Activated T-helper 2 cell treated with anti-CD3 and anti-CD28 coated beads, Interferon-gamma antibody, Interleukin-2, Interleukin-4, amounts not matched to agents 10 μg/mL and 5 μg/mL and 100 μg/mL, durations not matched to agents 14 hours and 24 hours and 36 hours (primary cell): ENCODE data around the gene RPS3. TPM values are rescaled to one million over a fixed set of nuclear protein-coding genes. Genes with fewer than 3 reads are reported as not detected.

ENCODE experiments used
- DNase-seq: peaks from one replicate; pipeline ENCODE4 v3.0.0; 2021; ENCODE audit warnings: low spot score
- H3K27ac Mint-ChIP-seq: one replicate; pipeline ENCODE4 v1.8.0; 2021; ENCODE audit warnings: mixed read lengths
- H3K27me3 Mint-ChIP-seq: one replicate; pipeline ENCODE4 v1.8.0; 2021; ENCODE audit warnings: low read depth, mixed read lengths
- H3K36me3 Mint-ChIP-seq: one replicate; pipeline ENCODE4 v1.8.0; 2021; ENCODE audit warnings: low read depth, mixed read lengths
- H3K4me1 Mint-ChIP-seq: one replicate; pipeline ENCODE4 v1.8.0; 2021; ENCODE audit warnings: low read depth, mixed read lengths
- H3K4me3 Mint-ChIP-seq: one replicate; pipeline ENCODE4 v1.8.0; 2021; ENCODE audit warnings: low read depth, mild to moderate bottlenecking, moderate library complexity, mixed read lengths
- H3K9me3 Mint-ChIP-seq: one replicate; pipeline ENCODE4 v1.8.0; 2021; ENCODE audit warnings: mixed read lengths
- intact Hi-C: fragments of 100-400 bp; cut with micrococcal nuclease; formaldehyde crosslinking; loops from one replicate; pipeline ENCODE4 v1.15.1; 2023
- total RNA-seq: library from RNA; stranded (reverse); gene quantifications from 2 replicates; pipeline ENCODE4 v1.2.3, GENCODE V29; 2022

Gene RPS3
- total RNA-seq, 1 donor from 2014 or later, result 3,460 TPM

GRCh38 chr11:75426720-75427086, 27.4 kb downstream of the RPS3 start:
- no peak for DNase-seq
- intact Hi-C loops, result loop anchor here (5.0 kb wide), 1 partner anchor 39 kb away; no protein-coding TSS in a partner anchor
- Mint-ChIP-seq H3K27ac (no peak overlapping the region), H3K4me3 (no peak overlapping the region), H3K36me3 (peaks cover 14% of the 10 kb centered on the region), H3K4me1 (peaks cover 10% of the 10 kb centered on the region), H3K9me3 (peaks cover 9% of the 10 kb centered on the region), H3K27me3 (peaks cover 33% of the 10 kb centered on the region)

GRCh38 chr11:75427181-75427580, 27.9 kb downstream of the RPS3 start:
- peaks cover 10% of the 10 kb centered on the region for H3K4me1 Mint-ChIP-seq
- peaks cover 9% of the 10 kb centered on the region for H3K9me3 Mint-ChIP-seq
- H3K27ac Mint-ChIP-seq, result no peak overlapping the region
- H3K36me3 Mint-ChIP-seq, result peaks cover 10% of the 10 kb centered on the region
- no peak for DNase-seq
- no peak overlapping the region for H3K4me3 Mint-ChIP-seq
- intact Hi-C loops, result loop anchor here (5.0 kb wide), 1 partner anchor 40 kb away; no protein-coding TSS in a partner anchor
- H3K27me3 Mint-ChIP-seq, result peaks cover 38% of the 10 kb centered on the region

GRCh38 chr11:75428281-75428724, 29.0 kb downstream of the RPS3 start:
- peaks cover 9% of the 10 kb centered on the region for H3K9me3 Mint-ChIP-seq
- H3K4me1 Mint-ChIP-seq, result peaks cover 10% of the 10 kb centered on the region
- peaks cover 4% of the 10 kb centered on the region for H3K36me3 Mint-ChIP-seq
- H3K4me3 Mint-ChIP-seq, result peak overlapping the region; percentile 42
- intact Hi-C loops, result loop anchor here (5.0 kb wide), 1 partner anchor 41 kb away; no protein-coding TSS in a partner anchor
- H3K27ac Mint-ChIP-seq, result no peak overlapping the region
- peaks cover 47% of the 10 kb centered on the region for H3K27me3 Mint-ChIP-seq
- DNase-seq, result peak; percentile 68

- Mint-ChIP-seq H3K27ac (no peak overlapping the region), H3K27me3 (peaks cover 49% of the 10 kb centered on the region), H3K4me3 (peak overlapping the region; percentile 55), H3K36me3 (peaks cover 4% of the 10 kb centered on the region), H3K9me3 (peaks cover 9% of the 10 kb centered on the region), H3K4me1 (peaks cover 10% of the 10 kb centered on the region)
- intact Hi-C loops, result loop anchor here (5.0 kb wide), 1 partner anchor 42 kb away; no protein-coding TSS in a partner anchor
- DNase-seq, result no peak
Observed at GRCh38 chr11:75428989-75429640, 29.8 kb downstream of the RPS3 start.

- intact Hi-C loops, result loop anchor here (5.0 kb wide), 1 partner anchor 42 kb away; no protein-coding TSS in a partner anchor
- Mint-ChIP-seq H3K27me3 (peaks cover 50% of the 10 kb centered on the region), H3K4me1 (peaks cover 10% of the 10 kb centered on the region), H3K9me3 (peaks cover 9% of the 10 kb centered on the region), H3K4me3 (peak overlapping the region; percentile 55), H3K36me3 (peaks cover 4% of the 10 kb centered on the region), H3K27ac (no peak overlapping the region)
- no peak for DNase-seq
Observed at GRCh38 chr11:75429641-75429901, 30.3 kb downstream of the RPS3 start.

- Mint-ChIP-seq H3K4me3 (peak overlapping the region; percentile 74), H3K36me3 (peaks cover 4% of the 10 kb centered on the region), H3K27me3 (peaks cover 50% of the 10 kb centered on the region), H3K27ac (peak overlapping the region; percentile 68), H3K4me1 (peaks cover 10% of the 10 kb centered on the region), H3K9me3 (peaks cover 9% of the 10 kb centered on the region)
- peak; percentile 63 for DNase-seq
- intact Hi-C loops, result loop anchor here (5.0 kb wide), 1 partner anchor 43 kb away; no protein-coding TSS in a partner anchor
Observed at GRCh38 chr11:75429902-75430713, 30.8 kb downstream of the RPS3 start.

- Mint-ChIP-seq H3K4me1 (peaks cover 10% of the 10 kb centered on the region), H3K27ac (peak overlapping the region; percentile 68), H3K9me3 (peaks cover 9% of the 10 kb centered on the region), H3K27me3 (peaks cover 50% of the 10 kb centered on the region), H3K36me3 (peaks cover 4% of the 10 kb centered on the region), H3K4me3 (peak overlapping the region; percentile 74)
- intact Hi-C loops, result no loop called here
- no peak for DNase-seq
Observed at GRCh38 chr11:75430714-75431532, 31.6 kb downstream of the RPS3 start.

- Mint-ChIP-seq H3K4me1 (peaks cover 10% of the 10 kb centered on the region), H3K36me3 (peaks cover 4% of the 10 kb centered on the region), H3K9me3 (peaks cover 9% of the 10 kb centered on the region), H3K27ac (no peak overlapping the region), H3K27me3 (peaks cover 50% of the 10 kb centered on the region), H3K4me3 (no peak overlapping the region)
- intact Hi-C loops, result no loop called here
- no peak for DNase-seq
Observed at GRCh38 chr11:75431533-75432525, 32.5 kb downstream of the RPS3 start.

GRCh38 chr11:75432911-75433321, 33.6 kb downstream of the RPS3 start, which contains the start of gene KLHL35:
Gene KLHL35, minus strand, starts transcription at chr11:75433203. Its CDS starts 2,574 bp downstream, at chr11:75430629.
- Mint-ChIP-seq H3K9me3 (peaks cover 9% of the 10 kb centered on the region), H3K36me3 (peaks cover 4% of the 10 kb centered on the region), H3K4me1 (peaks cover 10% of the 10 kb centered on the region), H3K4me3 (no peak within 1 kb of the TSS), H3K27ac (no peak within 1 kb of the TSS), H3K27me3 (peaks cover 45% of the 10 kb centered on the region)
- no peak for DNase-seq
- intact Hi-C loops, result no loop called here

GRCh38 chr11:75433443-75433842, 34.1 kb downstream of the RPS3 start:
- Mint-ChIP-seq H3K9me3 (peaks cover 9% of the 10 kb centered on the region), H3K4me1 (peaks cover 10% of the 10 kb centered on the region), H3K36me3 (peaks cover 4% of the 10 kb centered on the region), H3K27ac (no peak overlapping the region), H3K4me3 (no peak overlapping the region), H3K27me3 (peaks cover 39% of the 10 kb centered on the region)
- intact Hi-C loops, result no loop called here
- no peak for DNase-seq

- no peak for DNase-seq
- Mint-ChIP-seq H3K9me3 (peaks cover 4% of the 10 kb centered on the region), H3K4me1 (peaks cover 8% of the 10 kb centered on the region), H3K4me3 (no peak overlapping the region), H3K27ac (no peak overlapping the region), H3K27me3 (peaks cover 34% of the 10 kb centered on the region), H3K36me3 (peaks cover 4% of the 10 kb centered on the region)
- intact Hi-C loops, result no loop called here
Observed at GRCh38 chr11:75434051-75434450, 34.7 kb downstream of the RPS3 start.
